Astrocyte (in vitro differentiated cells and primary cell): ENCODE data around the gene EPHA6. TPM values are rescaled to one million over a fixed set of nuclear protein-coding genes. Genes with fewer than 3 reads are reported as not detected.

Source experiments
- DNase-seq: peaks from one replicate; pipeline ENCODE4 v3.0.0-alpha.2; 2010; ENCODE audit warnings: low read depth
- FAIRE-seq: peaks from 2 replicates; lab custom pipeline; 2011; peaks lifted over from hg19 to GRCh38; lab: Jason Lieb, UNC
- H2AFZ ChIP-seq: 2 replicates; pipeline ENCODE4 v1.6.0; 2012; ENCODE audit warnings: low read depth, low read length, inconsistent platforms
- H3K27ac ChIP-seq: 2 replicates; pipeline ENCODE4 v1.5.1; 2011; ENCODE audit warnings: low read depth, low read length, inconsistent platforms
- H3K27me3 ChIP-seq: 2 replicates; pipeline ENCODE4 v1.6.0; 2011; ENCODE audit warnings: low read length, inconsistent platforms; ENCODE audit not compliant: insufficient read depth
- H3K36me3 ChIP-seq: 2 replicates; pipeline ENCODE4 v1.5.1; 2011; ENCODE audit warnings: low read length, inconsistent platforms; ENCODE audit not compliant: insufficient read depth
- H3K4me1 ChIP-seq: 2 replicates; pipeline ENCODE4 v1.5.1; 2011; ENCODE audit warnings: low read length, inconsistent platforms; ENCODE audit not compliant: insufficient read depth
- H3K4me2 ChIP-seq: 2 replicates; pipeline ENCODE4 v1.6.0; 2012; ENCODE audit warnings: low read length, inconsistent platforms
- H3K4me3 ChIP-seq: 2 replicates; pipeline ENCODE4 v1.5.1; 2011; ENCODE audit warnings: low read depth, mild to moderate bottlenecking, low read length, inconsistent platforms; ENCODE audit not compliant: insufficient read depth
- H3K79me2 ChIP-seq: 2 replicates; pipeline ENCODE4 v1.6.0; 2012; ENCODE audit warnings: mild to moderate bottlenecking, low read length, inconsistent platforms; ENCODE audit not compliant: insufficient read depth
- H3K9ac ChIP-seq: 2 replicates; pipeline ENCODE4 v1.6.0; 2012; ENCODE audit warnings: mild to moderate bottlenecking, low read length, inconsistent platforms
- H3K9me3 ChIP-seq: 2 replicates; pipeline ENCODE4 v1.5.1; 2012; ENCODE audit warnings: low read depth, mild to moderate bottlenecking, low read length, inconsistent platforms; ENCODE audit not compliant: insufficient read depth
- H4K20me1 ChIP-seq: 2 replicates; pipeline ENCODE4 v1.6.0; 2012; ENCODE audit warnings: low read length, inconsistent platforms; ENCODE audit not compliant: insufficient read depth
- H3K27ac Mint-ChIP-seq: one replicate; pipeline ENCODE4 v1.8.0; 2021; ENCODE audit warnings: mild to moderate bottlenecking, mixed read lengths; ENCODE audit not compliant: unreplicated experiment
- H3K27me3 Mint-ChIP-seq: one replicate; pipeline ENCODE4 v1.8.0; 2021; ENCODE audit warnings: low read depth, mixed read lengths; ENCODE audit not compliant: unreplicated experiment
- H3K36me3 Mint-ChIP-seq: one replicate; pipeline ENCODE4 v1.8.0; 2021; ENCODE audit warnings: low read depth, mixed read lengths; ENCODE audit not compliant: unreplicated experiment
- H3K4me1 Mint-ChIP-seq: one replicate; pipeline ENCODE4 v1.8.0; 2021; ENCODE audit warnings: low read depth, mixed read lengths; ENCODE audit not compliant: unreplicated experiment
- H3K4me3 Mint-ChIP-seq: one replicate; pipeline ENCODE4 v1.8.0; 2021; ENCODE audit warnings: mild to moderate bottlenecking, moderate library complexity, mixed read lengths; ENCODE audit not compliant: unreplicated experiment
- H3K9me3 Mint-ChIP-seq: one replicate; pipeline ENCODE4 v1.8.0; 2021; ENCODE audit warnings: mild to moderate bottlenecking, mixed read lengths; ENCODE audit not compliant: unreplicated experiment
- CTCF ChIP-seq: IDR thresholded peaks from 2 replicates; pipeline ENCODE4 v1.5.1; 2011; ENCODE audit warnings: low read depth, mild to moderate bottlenecking, inconsistent platforms, low read length, moderate library complexity; ENCODE audit not compliant: insufficient read depth
- EZH2 ChIP-seq: IDR thresholded peaks from 2 replicates; pipeline ENCODE4 v1.6.1; 2012; ENCODE audit warnings: mild to moderate bottlenecking, low read length, inconsistent platforms; ENCODE audit not compliant: insufficient read depth
- total RNA-seq: library from RNA; stranded (reverse); gene quantifications from 2 replicates; pipeline ENCODE4 v1.2.1, GENCODE V29; 2021

The EPHA6 gene
- total RNA-seq, 1 donor from 2014 or later, result 1.7 TPM

GRCh38 chr3:96843505-96844203 is 29.3 kb downstream of the EPHA6 start:
- Histone ChIP-seq H3K4me3 (no peak overlapping the region), H2AFZ (no peak overlapping the region), H3K9me3 (no peaks in the 10 kb centered on the region), H3K36me3 (no peaks in the 10 kb centered on the region), H3K27ac (no peak overlapping the region), H3K79me2 (no peaks in the 10 kb centered on the region), H4K20me1 (no peaks in the 10 kb centered on the region), H3K9ac (no peak overlapping the region), H3K4me1 (no peaks in the 10 kb centered on the region), H3K27me3 (no peaks in the 10 kb centered on the region), H3K4me2 (no peak overlapping the region)
- Mint-ChIP-seq H3K36me3 (no peaks in the 10 kb centered on the region), H3K27ac (no peak overlapping the region), H3K4me1 (no peaks in the 10 kb centered on the region), H3K4me3 (no peak overlapping the region), H3K27me3 (no peaks in the 10 kb centered on the region), H3K9me3 (no peaks in the 10 kb centered on the region)
- TF ChIP-seq EZH2, result no peak
- TF ChIP-seq CTCF, result no peak
- DNase-seq, result no peak
- FAIRE-seq, result no peak

GRCh38 chr3:96844204-96844514 is 29.8 kb downstream of the EPHA6 start:
- TF ChIP-seq CTCF (no peak), EZH2 (no peak)
- H3K9ac ChIP-seq, result no peak overlapping the region
- H3K4me3 ChIP-seq, result no peak overlapping the region
- H3K9me3 ChIP-seq, result no peaks in the 10 kb centered on the region
- H3K27ac ChIP-seq, result no peak overlapping the region
- no peaks in the 10 kb centered on the region for H3K36me3 ChIP-seq
- Mint-ChIP-seq H3K4me1 (no peaks in the 10 kb centered on the region), H3K36me3 (no peaks in the 10 kb centered on the region), H3K9me3 (no peaks in the 10 kb centered on the region), H3K27ac (no peak overlapping the region), H3K27me3 (no peaks in the 10 kb centered on the region), H3K4me3 (no peak overlapping the region)
- DNase-seq, result no peak
- FAIRE-seq, result no peak
- no peaks in the 10 kb centered on the region for H3K79me2 ChIP-seq
- no peaks in the 10 kb centered on the region for H3K27me3 ChIP-seq
- H4K20me1 ChIP-seq, result no peaks in the 10 kb centered on the region
- no peak overlapping the region for H2AFZ ChIP-seq
- H3K4me1 ChIP-seq, result no peaks in the 10 kb centered on the region
- H3K4me2 ChIP-seq, result no peak overlapping the region

GRCh38 chr3:96852849-96853248 is 38.5 kb downstream of the EPHA6 start:
- H3K27me3 Mint-ChIP-seq, result no peaks in the 10 kb centered on the region

More at GRCh38 chr3:96852849-96853248, 38.5 kb downstream of the EPHA6 start:
- DNase-seq (no peak), FAIRE-seq (no peak)
- Histone ChIP-seq H3K9me3 (no peaks in the 10 kb centered on the region), H3K27ac (no peak overlapping the region), H3K4me3 (no peak overlapping the region), H3K4me2 (no peak overlapping the region), H3K27me3 (no peaks in the 10 kb centered on the region), H4K20me1 (no peaks in the 10 kb centered on the region), H3K4me1 (no peaks in the 10 kb centered on the region), H2AFZ (no peak overlapping the region), H3K36me3 (no peaks in the 10 kb centered on the region), H3K79me2 (no peaks in the 10 kb centered on the region), H3K9ac (no peak overlapping the region)
- Mint-ChIP-seq H3K4me1 (no peaks in the 10 kb centered on the region), H3K27ac (no peak overlapping the region), H3K36me3 (no peaks in the 10 kb centered on the region), H3K9me3 (no peaks in the 10 kb centered on the region), H3K4me3 (no peak overlapping the region)
- TF ChIP-seq EZH2, result no peak
- TF ChIP-seq CTCF, result no peak
